ENCODE data around the gene RETN. TPM values are rescaled to one million over a fixed set of nuclear protein-coding genes. Genes with fewer than 3 reads are reported as not detected.

RETN gene
- polyA plus RNA-seq, 1 of the 3 experiments (the other 2 are of a cell fraction) = not detected

- H3K4me3 ChIP-seq (ENCODE audit: low read depth in 2 of 2, low read length in 1 of 2) = no peak overlapping the region
- peaks cover 0 to 4% of the 10 kb centered on the region in 2 experiments; a peak in 1 of 4 replicates for H3K4me1 ChIP-seq (ENCODE audit: control insufficient read depth in 1 of 2, insufficient read depth in 2 of 2, low read depth in 1 of 2, low read length in 1 of 2)
- ChIA-PET CTCF (interaction anchor here (1.1 to 5.5 kb wide), 4 partner anchors 8 to 163 kb away, joined by 5 to 25 read pairs (median 8); partner anchors contain the start of gene TRAPPC5), POLR2A (interaction anchor here (1.2 kb wide), 1 partner anchor 45 kb away, joined by 3 read pairs; the partner anchor contains the start of gene TRAPPC5)
- no peaks in the 10 kb centered on the region for H3K36me3 ChIP-seq (replicated peaks in 1 of 2; ENCODE audit: control insufficient read depth in 1 of 2, insufficient read depth in 2 of 2, low read length in 1 of 2)
- no peak overlapping the region for H2AFZ ChIP-seq (ENCODE audit: low read depth)
- H3K27me3 ChIP-seq (ENCODE audit: insufficient read depth) = peaks cover 37% of the 10 kb centered on the region
- no peaks in the 10 kb centered on the region for H4K20me1 ChIP-seq (ENCODE audit: insufficient read depth)
- no peak for DNase-seq
- no peak overlapping the region for H3K4me2 ChIP-seq
- peaks cover 4% of the 10 kb centered on the region for H3F3A ChIP-seq (replicated peaks; ENCODE audit: insufficient read depth)
- H3K9me3 ChIP-seq = no peaks in the 10 kb centered on the region
- TF ChIP-seq NFIC (IDR thresholded peaks at IDR 0.05; ENCODE audit: borderline replicate concordance) (no peak), FOXM1 (IDR thresholded peaks at IDR 0.05; ENCODE audit: low read depth) (no peak), FOSL2 (IDR thresholded peaks at IDR 0.05; ENCODE audit: borderline replicate concordance, low read depth) (no peak), POLR2AphosphoS5 (IDR thresholded peaks at IDR 0.05; ENCODE audit: low read depth, low read length) (no peak), NRF1 (IDR thresholded peaks at IDR 0.05; ENCODE audit: low read depth, low read length) (no peak), ZBTB33 (IDR thresholded peaks at IDR 0.05; ENCODE audit: borderline replicate concordance, low read depth) (no peak), ELF1 (IDR thresholded peaks at IDR 0.05) (no peak), YY1 (IDR thresholded peaks at IDR 0.05; ENCODE audit: low read depth) (no peak), TAF1 (IDR thresholded peaks at IDR 0.05; ENCODE audit: borderline replicate concordance, low read depth, low read length) (no peak), MXI1 (IDR thresholded peaks at IDR 0.05; ENCODE audit: low read depth, low read length) (no peak), RAD21 (IDR thresholded peaks at IDR 0.05; ENCODE audit: low read length) (no peak), RXRA (IDR thresholded peaks at IDR 0.05; ENCODE audit: borderline replicate concordance, low read depth) (no peak), SIN3A (IDR thresholded peaks at IDR 0.05; ENCODE audit: borderline replicate concordance, low read depth, low read length) (no peak), TEAD4 (IDR thresholded peaks at IDR 0.05; ENCODE audit: borderline replicate concordance, insufficient read depth) (no peak)
- TF ChIP-seq, protein P1, sequence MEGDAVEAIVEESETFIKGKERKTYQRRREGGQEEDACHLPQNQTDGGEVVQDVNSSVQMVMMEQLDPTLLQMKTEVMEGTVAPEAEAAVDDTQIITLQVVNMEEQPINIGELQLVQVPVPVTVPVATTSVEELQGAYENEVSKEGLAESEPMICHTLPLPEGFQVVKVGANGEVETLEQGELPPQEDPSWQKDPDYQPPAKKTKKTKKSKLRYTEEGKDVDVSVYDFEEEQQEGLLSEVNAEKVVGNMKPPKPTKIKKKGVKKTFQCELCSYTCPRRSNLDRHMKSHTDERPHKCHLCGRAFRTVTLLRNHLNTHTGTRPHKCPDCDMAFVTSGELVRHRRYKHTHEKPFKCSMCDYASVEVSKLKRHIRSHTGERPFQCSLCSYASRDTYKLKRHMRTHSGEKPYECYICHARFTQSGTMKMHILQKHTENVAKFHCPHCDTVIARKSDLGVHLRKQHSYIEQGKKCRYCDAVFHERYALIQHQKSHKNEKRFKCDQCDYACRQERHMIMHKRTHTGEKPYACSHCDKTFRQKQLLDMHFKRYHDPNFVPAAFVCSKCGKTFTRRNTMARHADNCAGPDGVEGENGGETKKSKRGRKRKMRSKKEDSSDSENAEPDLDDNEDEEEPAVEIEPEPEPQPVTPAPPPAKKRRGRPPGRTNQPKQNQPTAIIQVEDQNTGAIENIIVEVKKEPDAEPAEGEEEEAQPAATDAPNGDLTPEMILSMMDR (IDR thresholded peaks at IDR 0.05) = no peak
- TF ChIP-seq, protein P2, sequence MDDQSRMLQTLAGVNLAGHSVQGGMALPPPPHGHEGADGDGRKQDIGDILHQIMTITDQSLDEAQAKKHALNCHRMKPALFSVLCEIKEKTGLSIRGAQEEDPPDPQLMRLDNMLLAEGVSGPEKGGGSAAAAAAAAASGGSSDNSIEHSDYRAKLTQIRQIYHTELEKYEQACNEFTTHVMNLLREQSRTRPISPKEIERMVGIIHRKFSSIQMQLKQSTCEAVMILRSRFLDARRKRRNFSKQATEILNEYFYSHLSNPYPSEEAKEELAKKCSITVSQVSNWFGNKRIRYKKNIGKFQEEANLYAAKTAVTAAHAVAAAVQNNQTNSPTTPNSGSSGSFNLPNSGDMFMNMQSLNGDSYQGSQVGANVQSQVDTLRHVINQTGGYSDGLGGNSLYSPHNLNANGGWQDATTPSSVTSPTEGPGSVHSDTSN (IDR thresholded peaks at IDR 0.05) = no peak
- TF ChIP-seq, protein P3, sequence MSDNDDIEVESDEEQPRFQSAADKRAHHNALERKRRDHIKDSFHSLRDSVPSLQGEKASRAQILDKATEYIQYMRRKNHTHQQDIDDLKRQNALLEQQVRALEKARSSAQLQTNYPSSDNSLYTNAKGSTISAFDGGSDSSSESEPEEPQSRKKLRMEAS (IDR thresholded peaks at IDR 0.05; ENCODE audit: low read depth) = no peak
- TF ChIP-seq, protein P4, sequence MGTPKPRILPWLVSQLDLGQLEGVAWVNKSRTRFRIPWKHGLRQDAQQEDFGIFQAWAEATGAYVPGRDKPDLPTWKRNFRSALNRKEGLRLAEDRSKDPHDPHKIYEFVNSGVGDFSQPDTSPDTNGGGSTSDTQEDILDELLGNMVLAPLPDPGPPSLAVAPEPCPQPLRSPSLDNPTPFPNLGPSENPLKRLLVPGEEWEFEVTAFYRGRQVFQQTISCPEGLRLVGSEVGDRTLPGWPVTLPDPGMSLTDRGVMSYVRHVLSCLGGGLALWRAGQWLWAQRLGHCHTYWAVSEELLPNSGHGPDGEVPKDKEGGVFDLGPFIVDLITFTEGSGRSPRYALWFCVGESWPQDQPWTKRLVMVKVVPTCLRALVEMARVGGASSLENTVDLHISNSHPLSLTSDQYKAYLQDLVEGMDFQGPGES (IDR thresholded peaks at IDR 0.05; ENCODE audit: low read depth, low read length) = no peak
- no peaks in the 10 kb centered on the region; the same call in 1 of the 2 replicates for H3K79me2 ChIP-seq (ENCODE audit: insufficient read depth)
- no peak overlapping the region for H3K9ac ChIP-seq
- H3K9me2 ChIP-seq = no peaks in the 10 kb centered on the region
- no peak overlapping the region for H3K27ac ChIP-seq (ENCODE audit: low read depth in 2 of 2, low read length in 1 of 2)
- WGBS (ENCODE audit: low lambda C conversion rate) = 18% methylated on average over 11 of the region's 16 CpGs
These were observed 32.5 kb upstream of the RETN start for GRCh38 chr19:7636317-7636690.

Data from SK-N-SH (cell line).